RCC 7860 (cell line): Measurements from ENCODE around the gene CCDC102B.
"Not testable (repeated sequence)": the region's sequence is repeated elsewhere in the genome, so short reads cannot be mapped to it uniquely, and the experiment has no call there.

Source experiments
- DNase-seq: peaks from one replicate; pipeline ENCODE4 v3.0.0-alpha.2; 2015; ENCODE audit warnings: low spot score
- FAIRE-seq: peaks from 2 replicates; lab custom pipeline; 2012; peaks lifted over from hg19 to GRCh38; lab: Jason Lieb, UNC

Gene CCDC102B

DNA sequence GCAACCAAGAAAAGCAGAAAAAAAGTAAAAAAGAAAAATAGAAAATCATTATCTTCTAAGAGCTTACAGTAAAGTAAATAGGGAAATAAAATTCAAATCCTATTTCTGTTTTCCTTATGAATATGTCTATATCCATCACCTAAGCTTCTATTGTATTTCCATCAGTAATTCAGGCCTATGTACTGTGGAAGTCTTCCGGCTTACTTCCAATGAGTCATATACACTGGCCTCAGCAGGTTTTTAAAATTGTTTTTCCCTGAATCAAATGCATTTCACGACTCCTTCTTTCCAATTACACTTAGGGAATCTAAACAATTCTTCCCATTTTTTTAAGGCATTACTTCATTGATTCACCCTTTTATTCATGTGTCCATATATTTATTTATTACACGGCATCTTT, 164.7 kb downstream of the CCDC102B start:
- DNase-seq (no peak), FAIRE-seq (no peak)

DNA sequence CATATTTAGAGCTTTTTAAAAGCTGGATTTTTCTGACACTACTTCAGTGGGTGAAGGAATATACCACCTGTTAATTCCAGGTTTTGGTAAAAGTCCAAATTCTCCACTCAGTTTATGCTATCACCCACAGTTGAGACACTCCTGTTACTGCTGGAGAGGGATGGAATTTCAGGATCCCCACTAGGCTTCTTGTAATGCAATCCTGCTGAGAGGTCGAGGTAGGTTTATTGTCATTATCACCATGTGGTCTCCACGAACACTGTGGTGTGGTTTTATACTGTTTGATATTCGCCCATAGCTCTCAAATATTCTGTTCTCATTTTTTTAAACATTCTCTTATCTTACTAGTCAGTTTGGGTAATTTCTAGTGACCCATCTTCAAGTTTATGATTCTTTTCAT, 167.9 kb downstream of the CCDC102B start:
- DNase-seq (no peak), FAIRE-seq (no peak)

DNA sequence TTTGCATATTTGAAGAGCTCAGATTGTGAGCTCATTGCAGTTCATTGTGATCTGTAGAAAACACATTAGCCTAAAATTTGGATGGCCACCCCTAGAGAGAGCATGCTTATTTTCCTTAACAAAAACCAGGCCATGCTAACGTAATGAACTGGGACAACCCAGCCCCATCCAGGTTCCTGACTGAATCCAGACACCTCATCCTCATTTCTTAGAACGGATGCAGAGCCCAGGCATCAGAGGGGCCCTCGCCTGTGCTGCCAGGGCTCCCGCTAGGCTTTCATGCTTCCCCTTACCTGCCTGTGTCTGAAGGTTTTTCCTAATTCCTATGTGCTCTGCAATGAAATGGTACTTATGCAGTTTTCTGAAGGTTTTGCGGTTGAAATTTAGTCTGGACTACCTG, 171.1 kb downstream of the CCDC102B start:
- FAIRE-seq (no peak), DNase-seq (no peak)

DNA sequence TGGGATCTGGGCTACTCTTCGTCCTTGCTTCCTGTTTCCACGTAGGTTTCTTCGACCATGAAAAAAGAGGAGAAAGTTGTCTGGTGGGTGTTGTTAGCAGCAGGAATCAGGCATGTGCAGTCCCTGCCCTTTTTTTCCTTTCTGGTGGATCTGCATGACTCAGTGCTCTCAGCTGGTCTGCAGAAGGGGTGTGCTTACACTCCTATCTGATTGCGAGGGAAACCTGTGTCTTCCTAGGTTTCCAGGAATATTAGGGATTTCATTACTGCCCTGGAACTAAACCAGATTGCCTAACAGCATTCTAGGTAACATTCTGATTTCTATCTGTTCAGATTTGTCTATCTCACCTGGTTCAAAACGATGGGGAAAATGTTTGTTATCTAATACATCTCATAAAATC, 174.3 kb downstream of the CCDC102B start:
- DNase-seq: no peak
- no peak for FAIRE-seq

DNA sequence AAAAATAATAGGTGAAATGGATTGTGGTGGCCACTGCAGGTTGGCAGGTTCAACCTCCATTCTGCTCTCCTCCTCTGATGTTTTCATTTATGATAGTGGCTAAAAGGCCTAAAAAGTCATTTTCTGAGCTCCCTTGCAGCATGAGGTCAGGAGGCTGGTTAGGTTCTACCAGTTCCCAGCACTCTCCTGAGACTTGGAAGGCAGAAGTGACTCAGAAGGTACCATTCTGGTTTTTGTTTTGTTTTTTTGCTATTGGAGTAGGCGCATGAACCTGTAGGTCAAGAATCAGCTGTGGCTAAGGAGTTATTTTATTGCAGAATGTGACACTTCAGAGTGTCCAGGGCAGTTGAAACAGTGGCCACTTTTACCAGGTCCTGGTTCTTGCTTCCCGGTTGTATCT, 181.9 kb downstream of the CCDC102B start:
- FAIRE-seq (no peak), DNase-seq (no peak)

DNA sequence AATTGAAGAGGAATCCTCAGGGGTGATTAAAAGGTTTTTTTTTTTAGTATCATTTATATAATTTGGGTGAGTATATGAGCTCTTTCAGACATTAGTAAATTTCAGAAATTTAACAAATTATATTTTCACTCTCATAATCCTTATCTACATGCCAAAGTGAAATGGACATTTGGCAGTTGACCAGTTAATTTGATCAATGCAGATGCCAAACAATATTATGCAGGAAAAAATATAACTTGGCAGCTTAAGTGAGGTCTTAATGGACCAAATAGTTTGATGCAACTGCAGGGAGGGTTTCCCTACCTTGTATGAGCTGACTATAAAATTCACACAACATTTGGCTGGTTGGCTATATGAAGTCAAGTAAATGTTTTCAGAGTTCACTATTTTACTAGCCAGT, 185.2 kb downstream of the CCDC102B start:
- FAIRE-seq (no peak), DNase-seq (no peak)

DNA sequence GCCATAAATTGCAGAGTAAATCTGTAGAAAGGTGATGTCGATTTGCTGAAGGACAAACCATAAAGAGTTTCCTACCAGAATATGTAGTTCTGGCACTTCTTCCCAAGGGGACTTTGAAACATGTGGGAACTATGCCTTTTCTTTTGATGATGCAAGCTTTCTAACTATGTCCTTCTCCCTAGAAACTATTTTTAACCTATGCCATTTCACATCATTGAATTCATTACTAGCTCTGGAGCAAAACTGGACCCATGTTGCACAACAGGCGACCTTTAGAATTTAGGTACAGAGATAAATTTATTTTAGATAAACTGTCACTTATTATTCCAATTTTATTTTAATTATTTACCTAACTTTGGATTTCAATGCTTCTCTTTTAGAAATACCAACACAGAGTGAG, 186.5 kb downstream of the CCDC102B start:
- DNase-seq (no peak), FAIRE-seq (no peak)

DNA sequence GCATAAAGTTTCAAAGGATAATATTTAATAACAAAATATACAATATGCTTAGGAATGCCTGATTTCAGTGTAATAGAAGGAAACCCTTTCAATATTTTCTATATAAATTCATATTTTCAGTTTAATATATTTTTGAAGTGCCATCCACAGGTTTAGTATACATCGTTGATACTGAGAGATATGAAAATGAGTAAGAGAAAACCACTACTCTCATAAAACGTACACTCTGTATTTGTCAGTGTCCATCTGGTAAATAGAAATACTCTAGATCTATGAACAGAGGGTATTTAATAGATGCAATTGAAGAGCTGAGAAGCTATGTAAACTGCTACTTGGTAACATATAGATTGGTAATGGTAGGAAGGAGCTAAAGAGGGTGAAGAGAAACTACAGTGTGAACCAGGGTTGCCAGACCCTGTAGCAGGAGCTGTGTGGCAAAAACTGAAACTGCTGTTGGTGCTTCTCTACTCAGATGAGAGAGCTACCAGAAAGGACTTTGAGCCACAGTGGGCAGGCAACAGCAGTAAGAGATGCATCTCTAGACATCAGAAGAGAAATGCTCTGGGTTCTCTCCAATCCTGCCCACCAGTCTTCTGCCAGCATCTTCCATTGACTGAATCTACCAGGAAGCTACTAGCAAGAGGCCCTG, 187.4 kb downstream of the CCDC102B start:
- FAIRE-seq (no peak), DNase-seq (no peak)

DNA sequence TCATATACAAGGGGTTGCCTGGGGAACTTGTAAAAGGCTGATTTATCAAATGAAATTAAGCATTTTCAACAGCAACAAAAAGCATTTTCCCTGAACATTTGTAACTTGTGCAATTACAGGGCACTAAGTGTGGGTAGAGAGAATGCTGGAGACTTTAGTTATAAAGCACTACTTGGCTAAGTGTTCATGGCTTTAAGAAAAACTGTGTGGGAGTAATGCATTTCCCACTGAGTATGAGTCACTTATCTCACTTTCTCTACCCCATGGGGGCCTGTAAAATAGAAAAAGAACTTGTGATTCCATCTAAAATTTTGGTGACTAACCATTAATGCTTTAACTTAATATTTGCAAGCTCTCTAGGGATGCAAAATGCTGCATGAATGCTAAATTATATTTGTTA, 193.4 kb downstream of the CCDC102B start:
- FAIRE-seq (no peak), DNase-seq (no peak)

DNA sequence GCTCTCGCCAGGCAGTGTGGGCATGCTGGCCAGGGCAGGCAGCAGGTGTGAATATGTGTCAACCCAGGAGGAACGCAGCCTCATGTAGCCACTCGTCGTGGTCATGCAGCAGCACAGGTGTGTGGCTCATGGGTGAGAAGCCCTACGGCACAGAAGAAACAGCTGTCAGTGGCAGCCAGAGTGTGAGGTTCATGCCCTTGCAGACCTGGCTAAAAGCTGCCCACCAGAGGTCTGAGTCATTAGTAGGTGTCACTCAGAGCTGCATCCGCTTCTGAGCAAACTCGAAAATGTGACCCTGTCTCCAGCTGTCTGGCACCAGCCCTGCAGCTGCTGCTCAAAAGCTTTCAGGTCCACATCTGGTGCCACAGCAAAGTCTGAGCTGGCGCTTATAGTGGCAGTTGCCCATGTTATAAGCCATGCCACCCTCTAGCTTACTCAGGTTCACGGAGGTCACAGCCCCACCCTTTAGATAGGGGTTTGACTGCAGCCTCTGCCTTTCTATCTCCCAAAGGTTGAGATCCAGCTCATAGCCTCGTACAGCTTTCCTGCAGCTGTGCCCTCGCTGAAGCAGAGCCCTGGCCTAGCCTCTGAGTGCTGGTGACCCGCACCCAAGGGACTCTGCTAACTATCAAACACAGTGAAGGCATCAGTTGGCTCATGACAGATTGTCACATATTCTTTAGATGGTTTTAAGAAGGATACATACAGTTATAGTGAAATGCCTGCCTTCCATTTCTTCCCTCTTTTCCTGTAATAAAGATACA, 195.0 kb downstream of the CCDC102B start:
- no peak for FAIRE-seq

DNA sequence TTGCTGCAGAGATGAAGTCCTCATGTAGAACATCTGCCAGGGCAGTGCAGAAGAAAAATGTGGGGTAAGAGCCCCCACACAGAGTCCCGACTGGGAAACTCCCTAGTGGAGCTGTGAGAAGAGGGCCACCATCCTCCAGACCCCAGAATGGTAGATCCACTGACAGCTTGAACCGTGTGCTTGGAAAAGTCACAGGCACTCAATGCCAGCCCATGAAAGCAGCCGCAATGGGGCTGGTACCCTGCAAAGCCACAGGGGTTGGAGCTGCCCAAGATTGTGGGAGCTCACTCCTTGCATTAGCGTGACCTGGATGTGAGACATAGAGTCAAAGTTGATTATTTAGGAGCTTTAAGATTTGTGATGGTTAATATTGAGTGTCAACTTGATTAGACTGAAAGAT, 197.8 kb downstream of the CCDC102B start:
- DNase-seq (no peak), FAIRE-seq (no peak)

More for the DNA sequence above, 195.0 kb downstream of the CCDC102B start:
- DNase-seq: no peak

DNA sequence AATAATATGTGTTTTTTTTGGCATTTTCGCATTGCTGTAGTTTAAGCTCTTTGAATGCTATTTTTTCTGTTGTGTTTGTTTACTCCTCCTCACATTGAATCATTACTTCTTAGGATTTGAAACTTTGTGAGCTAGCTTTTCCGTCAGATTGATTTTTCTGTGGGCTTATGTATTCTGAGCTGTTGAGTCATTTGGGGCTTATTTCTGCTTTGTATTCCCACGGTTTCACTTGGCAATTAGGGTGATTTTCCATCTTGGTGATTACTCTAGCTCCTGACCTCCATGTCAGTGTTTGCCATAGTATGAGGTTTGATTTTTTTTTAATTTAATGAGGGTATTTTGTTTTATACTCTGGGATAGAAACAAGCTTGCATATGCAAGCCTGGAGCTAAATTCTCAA, 200.0 kb downstream of the CCDC102B start:
- DNase-seq: no peak
- no peak for FAIRE-seq

DNA sequence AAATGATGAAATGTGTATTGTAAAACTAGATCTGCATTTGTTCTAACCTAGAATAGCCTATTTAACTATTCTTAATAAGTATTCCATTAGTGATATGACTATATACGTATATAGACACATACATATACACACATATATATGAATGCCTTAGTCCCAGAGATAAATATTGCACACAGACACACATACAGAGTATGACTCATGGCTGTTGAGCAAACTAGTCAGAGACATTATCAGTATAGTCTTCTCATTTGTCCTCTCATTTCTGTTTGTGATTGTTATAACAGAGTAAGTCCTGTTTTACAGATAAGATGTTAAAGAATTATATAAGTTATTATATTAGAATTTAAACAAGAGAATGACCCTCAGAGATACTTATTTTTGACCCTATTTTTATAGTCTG, 202.5 kb downstream of the CCDC102B start:
- DNase-seq (no peak), FAIRE-seq (no peak)

DNA sequence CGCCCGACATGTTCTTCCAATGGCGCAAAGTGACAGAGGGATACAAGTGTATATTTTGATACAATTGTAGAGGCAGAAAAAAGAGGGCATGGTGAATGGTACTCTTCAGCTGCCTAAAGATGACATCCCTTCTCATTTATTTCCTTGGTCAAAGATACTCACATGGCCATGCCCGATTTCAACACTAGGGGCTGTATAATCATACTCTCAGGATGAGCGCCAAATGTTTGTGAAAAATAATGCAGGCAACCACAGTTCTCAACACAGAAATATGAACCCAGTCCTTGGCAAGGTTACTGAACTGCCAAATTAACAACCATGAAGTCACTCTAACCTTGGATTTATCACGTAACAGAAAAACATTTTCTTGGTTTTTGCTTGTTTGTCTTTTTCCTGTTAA, 204.4 kb downstream of the CCDC102B start:
- DNase-seq (no peak), FAIRE-seq (no peak)

DNA sequence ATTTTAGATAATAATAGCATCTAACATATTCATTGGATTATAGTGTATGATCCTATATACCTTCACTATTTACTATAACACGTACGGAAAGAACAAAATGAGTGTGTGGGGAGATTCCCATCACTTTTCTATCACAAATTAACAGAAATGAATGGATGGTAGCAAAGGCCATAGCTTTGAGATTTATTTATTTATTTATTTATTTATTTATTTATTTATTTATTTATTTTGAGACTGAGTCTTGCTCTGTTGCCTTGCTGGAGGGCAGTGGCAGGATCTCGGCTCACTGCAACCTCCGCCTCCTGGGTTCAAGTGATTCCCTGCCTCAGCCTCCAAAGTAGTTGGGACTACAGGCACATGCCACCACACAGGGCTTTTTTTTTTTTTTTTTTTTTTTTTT, 208.3 kb downstream of the CCDC102B start:
- FAIRE-seq: not testable (repeated sequence)

DNA sequence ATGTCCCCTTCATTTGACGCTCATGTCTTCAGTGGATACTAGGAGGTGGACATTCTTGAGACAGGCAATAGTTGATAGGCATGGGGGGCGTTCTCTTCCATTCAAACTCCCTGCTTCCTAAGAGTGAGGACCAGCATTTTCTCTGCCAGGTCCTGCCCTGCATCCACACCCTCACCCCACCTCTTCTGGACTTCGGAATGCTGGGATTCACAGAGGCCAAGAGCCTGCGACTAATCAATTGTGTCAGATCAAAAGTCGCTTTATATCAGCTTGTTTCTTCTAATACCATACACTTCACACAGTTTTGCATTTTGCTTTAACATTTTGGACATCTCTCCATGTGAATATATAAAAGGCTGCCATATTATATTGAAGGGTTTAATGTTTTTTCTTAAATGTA, 210.7 kb downstream of the CCDC102B start:
- DNase-seq (no peak), FAIRE-seq (no peak)

More for the DNA sequence above, 208.3 kb downstream of the CCDC102B start:
- DNase-seq: not testable (repeated sequence)

DNA sequence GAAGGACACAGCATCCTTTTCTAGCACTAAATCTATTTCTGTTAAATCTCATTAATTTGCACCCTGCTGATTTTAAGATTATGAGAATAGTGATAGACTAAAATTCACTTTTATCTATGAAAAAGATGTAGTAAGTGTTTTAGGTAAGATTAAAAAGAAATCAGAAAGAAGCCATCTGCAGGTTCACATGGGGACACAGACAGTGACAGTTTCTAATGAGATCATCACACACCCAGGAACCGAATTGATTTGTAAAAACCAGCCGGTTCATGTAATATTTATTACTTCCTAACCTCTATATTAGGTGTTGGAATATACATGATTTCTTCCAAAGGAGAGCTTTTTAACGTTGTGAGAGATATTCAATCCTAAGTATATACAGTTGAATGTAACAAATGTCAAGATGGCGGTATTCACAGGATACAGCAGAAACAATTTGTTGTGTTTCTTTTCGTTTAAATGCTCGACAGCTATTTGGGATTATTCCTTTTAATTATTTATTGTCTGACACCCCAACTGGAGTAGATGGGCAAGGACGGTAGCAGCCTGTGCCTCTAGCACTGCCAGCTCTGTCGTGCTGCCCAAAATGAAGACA, 223.4 kb downstream of the CCDC102B start:
- DNase-seq (no peak), FAIRE-seq (no peak)

DNA sequence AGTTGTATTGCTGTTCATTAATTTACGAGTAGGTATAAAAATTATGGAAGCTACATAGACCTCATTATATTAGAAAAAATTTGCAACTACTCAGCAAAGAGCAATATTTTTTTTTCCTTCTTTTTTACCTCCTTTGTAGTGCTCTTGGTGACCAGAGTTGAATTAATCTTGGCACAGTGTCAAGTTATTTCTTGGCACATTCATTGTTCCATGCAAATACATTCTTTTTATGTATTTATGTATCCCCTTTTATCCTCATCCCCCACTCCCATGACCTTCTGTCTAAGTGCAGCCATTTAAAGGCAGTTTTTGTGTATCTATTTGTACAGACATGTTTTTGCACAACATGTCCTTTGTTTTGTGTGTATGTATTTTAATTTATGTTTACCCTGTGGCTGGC, 224.5 kb downstream of the CCDC102B start:
- DNase-seq: no peak
- FAIRE-seq: no peak

DNA sequence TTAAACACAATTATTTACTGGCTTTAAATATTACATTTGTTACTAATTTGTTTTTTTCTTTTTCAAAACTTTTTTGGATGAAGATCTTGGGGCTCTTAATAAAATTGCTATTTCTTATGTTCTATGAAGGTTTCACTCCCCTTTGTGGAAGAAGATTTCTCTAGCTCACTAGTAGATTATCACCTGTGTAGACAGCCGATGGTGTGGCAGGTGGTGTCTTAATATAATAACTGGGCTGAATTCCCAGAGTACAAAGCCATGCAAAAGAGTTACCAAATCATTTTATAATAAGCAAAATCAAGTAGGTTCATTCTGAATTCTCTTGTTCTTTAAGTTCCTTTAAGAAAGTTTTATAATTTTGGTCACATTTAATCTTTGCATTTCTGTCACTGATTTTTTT, 233.7 kb downstream of the CCDC102B start:
- DNase-seq (no peak), FAIRE-seq (no peak)

DNA sequence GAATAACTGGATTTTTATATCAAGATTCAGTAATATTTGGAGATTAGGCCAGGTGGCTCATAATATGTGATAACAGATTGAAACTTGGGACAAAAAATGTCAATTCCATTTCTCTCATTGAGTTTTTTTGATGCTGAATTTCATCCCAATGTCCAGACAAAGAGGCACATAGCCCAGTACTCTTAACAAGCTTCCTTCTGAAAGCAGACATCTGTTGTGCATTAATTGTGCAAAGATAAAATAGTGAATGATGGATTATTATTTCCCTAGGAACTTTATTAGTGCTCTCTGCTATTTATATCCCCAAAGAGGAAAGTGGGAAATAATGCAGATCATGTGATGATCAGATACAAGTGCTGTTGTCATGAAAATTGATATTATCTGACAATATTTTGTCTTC, 234.1 kb downstream of the CCDC102B start:
- no peak for DNase-seq
- FAIRE-seq: no peak

DNA sequence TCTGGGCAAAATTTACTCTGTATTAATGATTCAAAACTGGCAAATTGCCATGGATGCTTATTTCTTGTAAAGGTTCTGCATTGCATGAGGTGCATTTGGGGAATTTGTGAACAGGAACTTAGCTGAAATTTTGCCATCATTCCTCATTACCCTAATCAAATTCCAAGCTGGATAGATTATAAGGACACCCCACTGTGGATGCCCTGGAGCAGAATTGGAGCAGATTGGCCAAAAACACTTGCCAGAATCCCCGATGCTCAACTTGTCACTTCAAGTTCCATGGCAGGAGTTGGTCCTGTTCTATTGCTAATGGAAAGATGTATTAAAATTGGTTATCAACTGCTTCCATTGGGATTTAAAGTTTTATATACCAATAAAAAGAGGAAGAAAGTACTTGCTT, 237.9 kb downstream of the CCDC102B start:
- FAIRE-seq (no peak), DNase-seq (no peak)

DNA sequence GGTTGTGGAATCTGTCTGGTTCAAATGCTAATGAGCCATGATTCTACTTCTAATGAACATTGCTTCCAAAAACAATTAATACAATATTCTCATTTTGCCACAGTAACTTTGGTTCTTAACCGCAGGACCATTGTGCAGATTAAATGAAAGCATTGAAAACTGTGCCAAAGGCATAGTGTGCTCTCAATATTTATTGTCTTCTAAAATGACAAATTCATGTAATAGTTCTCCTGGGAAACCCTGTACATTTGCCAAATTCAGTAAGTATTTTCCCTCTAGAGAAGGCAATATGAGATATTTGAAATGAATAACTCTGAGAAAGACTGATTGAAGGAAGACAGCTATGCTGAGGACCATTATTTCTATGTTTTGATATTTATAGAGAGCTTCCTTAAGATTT, 246.3 kb downstream of the CCDC102B start:
- DNase-seq (no peak), FAIRE-seq (no peak)
